Left lung (tissue), 10 donors: ENCODE results near the gene ACKR3. TPM values are rescaled to one million over a fixed set of nuclear protein-coding genes. Genes with fewer than 3 reads are reported as not detected.

Experiments used
- ATAC-seq: fragments of 200-7000 bp; cut with Tn5 transposase; one replicate; pipeline ENCODE4 v1.9.1; 2020; ENCODE audit warnings: moderate library complexity
- DNase-seq, 4 donors: peaks; one replicate each; pipeline ENCODE4 v3.0.0-alpha.2; 2013 to 2020
- H3K27ac ChIP-seq, 2 donors: fragments of 200-600 bp; sonication (generic) in 1 of 2; one replicate each; pipeline versions ENCODE4 v1.5.0 to v1.8.0; 2020 to 2021
- H3K27me3 ChIP-seq, 2 donors: fragments of 200-600 bp; sonication (generic) in 1 of 2; one replicate each; pipeline versions ENCODE4 v1.5.0 to v1.8.0; 2020 to 2021
- H3K36me3 ChIP-seq, 2 donors: fragments of 200-600 bp; sonication (generic) in 1 of 2; one replicate each; pipeline versions ENCODE4 v1.5.0 to v1.8.0; 2020 to 2021
- H3K4me1 ChIP-seq, 2 donors: fragments of 200-600 bp; one replicate each; pipeline ENCODE4 v1.8.0; 2021
- H3K4me3 ChIP-seq, 2 donors: fragments of 200-600 bp; sonication (generic) in 1 of 2; one replicate each; pipeline versions ENCODE4 v1.5.0 to v1.8.0; 2020 to 2021; ENCODE audit warnings: mild to moderate bottlenecking in 1 of 2
- H3K9me3 ChIP-seq, 2 donors: fragments of 200-600 bp; sonication (generic) in 1 of 2; one replicate each; pipeline versions ENCODE4 v1.5.0 to v1.8.0; 2020 to 2021
- CTCF ChIP-seq, 2 donors: fragments of 200-600 bp; sonication (generic) in 1 of 2; IDR thresholded peaks; one replicate each; pipeline versions ENCODE4 v1.5.0 to v1.8.0; 2021; ENCODE audit warnings: antibody characterized with exemption in 2 of 2
- intact Hi-C, 2 donors: fragments of 100-400 bp; cut with DNase I; formaldehyde crosslinking; loops; one replicate each; pipeline versions ENCODE4 v1.11.2 to v1.14.2; 2022
- polyA plus RNA-seq, 6 donors: library from polyadenylated mRNA; unstranded; fragments of 120-200 nt; gene quantifications; one replicate each; pipeline ENCODE4 v1.2.1, GENCODE V29; 2013; ENCODE audit not compliant: insufficient read length in 6 of 6
- total RNA-seq, 2 donors: library from RNA; stranded (reverse); fragmentation: NEBNext Ultra II Directional; extraction: Animal tissue kit (Norgen Biotek cat#: 25700); gene quantifications; one replicate each; pipeline ENCODE4 v1.2.1, GENCODE V29; 2021
- donor health status: DM: no; HTN: yes; CAD: no.
- donor health status: DM: no; HTN: no; CAD: no.

Gene ACKR3
- total and polyA plus RNA-seq, 8 donors = 9.9 to 49.3 (median 33.3) TPM

DNA sequence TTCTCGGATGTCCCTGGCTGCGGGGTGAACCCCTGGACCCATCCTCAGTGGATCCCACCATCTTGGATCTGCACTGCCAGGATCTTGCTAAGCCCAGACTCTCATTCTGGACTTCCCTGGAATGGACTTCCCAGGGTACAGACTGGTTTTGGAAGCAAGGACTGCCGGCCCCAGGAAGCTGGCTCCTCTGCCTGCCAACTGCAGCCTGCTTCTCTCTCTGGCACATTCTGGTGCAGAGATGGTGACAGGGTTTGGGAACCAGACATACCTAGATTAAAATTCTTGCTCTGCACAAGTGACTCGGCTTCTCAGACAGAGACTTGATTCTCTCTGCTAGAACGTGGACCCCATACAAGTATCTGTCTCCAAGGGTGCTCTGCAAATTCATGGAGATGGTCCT lies 29.4 kb downstream of the ACKR3 start:
- intact Hi-C loops = no loop called here
- no peak for DNase-seq
- Histone ChIP-seq H3K27ac (no peak overlapping the region), H3K27me3 (peaks cover 0 to 9% of the 10 kb centered on the region in 2 donors), H3K36me3 (no peaks in the 10 kb centered on the region), H3K4me1 (no peaks in the 10 kb centered on the region), H3K9me3 (no peaks in the 10 kb centered on the region), H3K4me3 (no peak overlapping the region)
- ATAC-seq = no peak
- TF ChIP-seq CTCF (IDR thresholded peaks at IDR 0.05) = no peak

- Histone ChIP-seq H3K27ac (no peak overlapping the region), H3K4me1 (no peaks in the 10 kb centered on the region), H3K4me3 (no peak overlapping the region), H3K36me3 (no peaks in the 10 kb centered on the region), H3K27me3 (peaks cover 0 to 14% of the 10 kb centered on the region in 2 donors), H3K9me3 (no peaks in the 10 kb centered on the region)
- no peak for DNase-seq
- intact Hi-C loops = no loop called here
- TF ChIP-seq CTCF (IDR thresholded peaks at IDR 0.05) = no peak
- ATAC-seq = no peak
These were observed 30.5 kb downstream of the ACKR3 start for GRCh38 chr2:236600158-236600557.

- Histone ChIP-seq H3K36me3 (no peaks in the 10 kb centered on the region), H3K4me3 (no peak overlapping the region), H3K27me3 (peaks cover 0 to 21% of the 10 kb centered on the region in 2 donors), H3K9me3 (no peaks in the 10 kb centered on the region), H3K4me1 (no peaks in the 10 kb centered on the region), H3K27ac (no peak overlapping the region)
- TF ChIP-seq CTCF (IDR thresholded peaks at IDR 0.05) = no peak
- intact Hi-C loops = no loop called here
- ATAC-seq = no peak
- DNase-seq = no peak
These were observed 31.3 kb downstream of the ACKR3 start for GRCh38 chr2:236600892-236601291.

GRCh38 chr2:236601316-236602202 lies 31.9 kb downstream of the ACKR3 start:
- Histone ChIP-seq H3K36me3 (no peaks in the 10 kb centered on the region), H3K27me3 (peaks cover 0 to 21% of the 10 kb centered on the region in 2 donors), H3K9me3 (no peaks in the 10 kb centered on the region), H3K4me3 (no peak overlapping the region), H3K27ac (no peak overlapping the region), H3K4me1 (no peaks in the 10 kb centered on the region)
- ATAC-seq (no peak), DNase-seq (no peak)
- no peak for TF ChIP-seq CTCF (IDR thresholded peaks at IDR 0.05)
- intact Hi-C loops = no loop called here

- intact Hi-C loops = no loop called here
- Histone ChIP-seq H3K27me3 (peaks cover 0 to 21% of the 10 kb centered on the region in 2 donors), H3K4me3 (no peak overlapping the region), H3K36me3 (no peaks in the 10 kb centered on the region), H3K9me3 (no peaks in the 10 kb centered on the region), H3K27ac (no peak overlapping the region), H3K4me1 (no peaks in the 10 kb centered on the region)
- no peak for DNase-seq
- no peak for TF ChIP-seq CTCF (IDR thresholded peaks at IDR 0.05)
- no peak for ATAC-seq
These were observed 33.1 kb downstream of the ACKR3 start for GRCh38 chr2:236602678-236603077.
